Measurements from ENCODE around the gene KRI1. TPM values are rescaled to one million over a fixed set of nuclear protein-coding genes. Genes with fewer than 3 reads are reported as not detected.

Gene KRI1
- total RNA-seq, 1 donor from 2014 or later, result 10.4 TPM

GRCh38 chr19:10521461-10522171, 44.2 kb downstream of the KRI1 start:
- no peak for DNase-seq (ENCODE audit: low spot score)
- ATAC-seq, result no peak

GRCh38 chr19:10520652-10521318, 45.0 kb downstream of the KRI1 start:
- ATAC-seq (no peak), DNase-seq (ENCODE audit: low spot score) (no peak)

GRCh38 chr19:10519421-10519820, 46.4 kb downstream of the KRI1 start:
- ATAC-seq (no peak), DNase-seq (ENCODE audit: low spot score) (no peak)

- ATAC-seq, result peak; percentile 10
- no peak for DNase-seq (ENCODE audit: low spot score)
Measured at GRCh38 chr19:10518444-10519361, 47.1 kb downstream of the KRI1 start.

- ATAC-seq, result peak; percentile 47
- DNase-seq (ENCODE audit: low spot score), result no peak
Measured at GRCh38 chr19:10517760-10518443, 47.9 kb downstream of the KRI1 start.

GRCh38 chr19:10517361-10517759, 48.5 kb downstream of the KRI1 start, which contains the start of gene S1PR5:
Gene S1PR5, minus strand, starts transcription at chr19:10517447. Its CDS starts 2,436 bp downstream, at chr19:10515011.
- ATAC-seq, result peak; percentile 61
- no peak for DNase-seq (ENCODE audit: low spot score)

GRCh38 chr19:10516671-10517286, 49.0 kb downstream of the KRI1 start:
- DNase-seq (ENCODE audit: low spot score) (no peak), ATAC-seq (no peak)

- ATAC-seq, result no peak
Measured at GRCh38 chr19:10516064-10516385, 49.8 kb downstream of the KRI1 start.

GRCh38 chr19:10514211-10515145, 51.3 kb downstream of the KRI1 start:
- no peak for ATAC-seq
- no peak for DNase-seq (ENCODE audit: low spot score)

More at GRCh38 chr19:10516064-10516385, 49.8 kb downstream of the KRI1 start:
- no peak for DNase-seq (ENCODE audit: low spot score)

GRCh38 chr19:10513223-10513622, 52.6 kb downstream of the KRI1 start:
- DNase-seq (ENCODE audit: low spot score), result no peak
- no peak for ATAC-seq

- DNase-seq (ENCODE audit: low spot score) (no peak), ATAC-seq (peak; percentile 33)
Measured at GRCh38 chr19:10510301-10510802, 55.5 kb downstream of the KRI1 start.

- no peak for ATAC-seq
- DNase-seq (ENCODE audit: low spot score), result no peak
Measured at GRCh38 chr19:10508707-10509106, 57.1 kb downstream of the KRI1 start.

- DNase-seq (ENCODE audit: low spot score) (no peak), ATAC-seq (no peak)
Measured at GRCh38 chr19:10508036-10508435, 57.8 kb downstream of the KRI1 start.

- peak; percentile 66 for DNase-seq (ENCODE audit: low spot score)
- ATAC-seq, result peak; percentile 15
Measured at GRCh38 chr19:10505583-10506229, 60.1 kb downstream of the KRI1 start.

Data from left lobe of liver (tissue), 2 donors.